GM12874 (cell line): Measurements from ENCODE around the gene CHN2.

Source experiments
- CTCF ChIP-seq: IDR thresholded peaks from 2 replicates; pipeline ENCODE4 v1.5.1; 2011; ENCODE audit warnings: low read depth, mild to moderate bottlenecking, control low read depth, low read length, moderate library complexity; ENCODE audit not compliant: insufficient read depth

Gene CHN2

GRCh38 chr7:29281782-29282541 is 87.4 kb downstream of the CHN2 start:
- no peak for TF ChIP-seq CTCF

DNA sequence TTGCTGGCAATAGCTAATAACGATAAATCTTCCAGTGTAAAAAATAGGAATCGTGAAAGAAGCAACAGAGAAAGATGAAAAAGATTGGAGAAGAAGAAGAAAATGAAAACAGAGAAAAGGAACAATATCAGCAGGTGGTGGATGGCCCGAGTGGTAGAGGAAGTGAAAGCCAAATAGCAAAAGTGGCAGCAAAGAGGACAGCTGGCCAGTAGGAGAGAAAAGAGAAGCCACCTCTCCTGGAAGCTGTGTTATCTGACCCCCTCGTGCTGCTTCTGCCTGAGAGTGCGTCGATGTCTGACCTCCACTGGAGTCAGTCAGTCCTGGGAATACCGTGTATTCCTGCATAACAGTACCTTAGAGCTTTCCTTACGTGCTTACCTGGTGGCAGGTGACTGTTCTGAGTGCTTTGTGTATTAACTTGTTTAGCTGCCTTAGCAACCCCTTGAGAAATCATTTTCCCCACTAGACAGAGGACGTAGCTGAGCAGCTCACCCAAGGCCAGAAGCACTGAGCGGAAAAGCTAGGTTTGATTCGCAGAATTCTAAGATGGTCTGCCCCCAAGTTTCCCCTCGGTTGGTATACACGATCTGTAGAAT is 88.3 kb downstream of the CHN2 start:
- no peak for TF ChIP-seq CTCF

- TF ChIP-seq CTCF = no peak
Observed at GRCh38 chr7:29284696-29285443, 90.3 kb downstream of the CHN2 start.

DNA sequence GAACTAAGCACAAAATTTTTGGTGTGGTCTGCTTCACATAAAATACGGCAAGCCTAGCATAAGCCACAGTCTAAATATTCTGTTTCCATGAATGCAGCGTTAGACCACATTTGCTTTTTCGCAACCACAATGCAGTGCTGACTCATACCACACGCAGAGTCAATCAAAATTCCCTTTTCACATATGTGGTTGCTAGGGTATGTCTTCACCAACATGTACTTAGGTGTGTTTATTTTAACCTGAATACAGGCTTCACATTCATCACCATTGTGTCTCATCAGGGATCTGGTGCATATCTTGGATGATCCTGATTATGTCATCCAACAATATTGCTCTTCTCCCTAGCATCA is 90.8 kb downstream of the CHN2 start:
- TF ChIP-seq CTCF = no peak

GRCh38 chr7:29285861-29286260 is 91.3 kb downstream of the CHN2 start:
- no peak for TF ChIP-seq CTCF

- TF ChIP-seq CTCF = no peak
Observed at GRCh38 chr7:29287366-29287765, 92.8 kb downstream of the CHN2 start.

GRCh38 chr7:29288181-29289091 is 93.9 kb downstream of the CHN2 start:
- TF ChIP-seq CTCF = no peak
